Right lobe of liver (tissue), 6 donors: ENCODE data around the gene MROH9. TPM values are rescaled to one million over a fixed set of nuclear protein-coding genes. Genes with fewer than 3 reads are reported as not detected.

Experiments
- ATAC-seq, 4 donors: fragments of 200-7000 bp; cut with Tn5 transposase; one replicate each; pipeline ENCODE4 v1.9.1; 2020; ENCODE audit warnings: mild to moderate bottlenecking in 4 of 4, moderate library complexity in 4 of 4
- DNase-seq, 3 donors: peaks; one replicate each; pipeline ENCODE4 v3.0.0-alpha.2; 2020
- H3K27ac ChIP-seq, 3 donors: fragments of 200-600 bp; one replicate each; pipeline ENCODE4 v1.8.0; 2022
- H3K27me3 ChIP-seq, 2 donors: fragments of 200-600 bp; one replicate each; pipeline ENCODE4 v1.8.0; 2022
- H3K36me3 ChIP-seq, 4 donors: fragments of 200-600 bp; sonication (generic) in 1 of 4; one replicate each; pipeline versions ENCODE4 v1.5.1 to v1.8.0; 2017 to 2022; ENCODE audit warnings: control low read depth in 1 of 4
- H3K4me1 ChIP-seq, 4 donors: fragments of 200-600 bp; sonication (generic) in 1 of 4; one replicate each; pipeline versions ENCODE4 v1.5.1 to v1.8.0; 2017 to 2022; ENCODE audit warnings: control low read depth in 1 of 4
- H3K4me3 ChIP-seq, 3 donors: fragments of 200-600 bp; one replicate each; pipeline ENCODE4 v1.8.0; 2022
- H3K9me3 ChIP-seq, 4 donors: fragments of 200-600 bp; sonication (generic) in 1 of 4; one replicate each; pipeline versions ENCODE4 v1.5.1 to v1.8.0; 2017 to 2022; ENCODE audit warnings: control low read depth in 1 of 4
- POLR2A ChIP-seq: fragments of 450-650 bp; IDR thresholded peaks from one replicate; pipeline ENCODE4 v1.6.1; 2017; ENCODE audit warnings: antibody characterized with exemption, mild to moderate bottlenecking
- WGBS: methylation state at CpG from one replicate; pipeline ENCODE4 v1.1.6; 2018; ENCODE audit warnings: low coverage, low lambda C conversion rate; ENCODE audit not compliant: insufficient coverage; ENCODE audit errors: missing lambda C conversion rate; 5-methylcytosine and 5-hydroxymethylcytosine counted together
- intact Hi-C, 2 donors: fragments of 100-400 bp; cut with DNase I; formaldehyde crosslinking; loops; one replicate each; pipeline versions ENCODE4 v1.11.2 to v1.14.1; 2022
- total RNA-seq, 6 experiments: library from RNA; depleted of rRNA in 2 of 6; stranded (reverse); fragments of >200 nt in 2 of 6; fragmentation: NEBNext Ultra II Directional in 3 of 6; extraction: Animal tissue kit (Norgen Biotek cat#: 25700) in 3 of 6; gene quantifications; one replicate each; pipeline versions ENCODE4 v1.1.0 to v1.2.4, GENCODE V29; 2016 to 2023
- TF ChIP-seq, protein P1 (sequence below), 4 donors: fragments of 200-600 bp in 3 of 4; fragments of 450-650 bp in 1 of 4; IDR thresholded peaks; one replicate each; pipeline versions ENCODE4 v1.5.1 to v1.8.0; 2016 to 2022; ENCODE audit warnings: antibody characterized with exemption in 4 of 4, mild to moderate bottlenecking in 2 of 4
- donor health status: DM: no; HTN: yes; CAD: no.
- donor health status: DM: no; HTN: no; CAD: no.
- donor health status: DM: no; HTN: no; CAD: no.
- donor health status: DM: no; HTN: yes; CAD: no.
- donor health status: DM: no; HTN: yes; CAD: no.

MROH9 gene
- total RNA-seq, 6 experiments from 2014 or later, result not detected

- no peak overlapping the region for H3K4me3 ChIP-seq
- intact Hi-C loops, result no loop called here
- ATAC-seq, result no peak
These were observed 126.2 kb downstream of the MROH9 start for GRCh38 chr1:171061425-171062143.

DNA sequence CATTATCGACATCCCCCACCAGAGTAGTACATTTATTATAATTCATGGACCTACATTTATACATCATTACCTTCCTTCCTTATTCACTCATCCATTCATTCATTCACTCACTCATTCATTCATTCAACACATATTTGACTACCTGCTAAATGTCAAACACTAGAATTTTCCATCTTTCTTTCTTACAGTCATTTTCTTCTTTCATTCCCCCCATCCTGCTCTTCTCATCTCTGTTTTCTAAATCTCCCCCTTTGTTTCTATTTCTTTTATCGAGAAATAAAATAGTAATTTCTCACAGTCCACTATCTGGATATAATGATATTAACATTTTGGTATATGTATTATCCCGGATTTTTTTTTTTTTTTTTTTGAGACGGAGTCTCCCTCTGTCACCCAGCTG lies 127.6 kb downstream of the MROH9 start:
- Histone ChIP-seq H3K4me1 (no peaks in the 10 kb centered on the region), H3K36me3 (no peaks in the 10 kb centered on the region), H3K27me3 (no peaks in the 10 kb centered on the region), H3K9me3 (no peaks in the 10 kb centered on the region), H3K4me3 (no peak overlapping the region), H3K27ac (no peak overlapping the region)
- ATAC-seq, result no peak
- WGBS, result 86% methylated on average over 4 of the region's 4 CpGs
- TF ChIP-seq POLR2A, result no peak
- TF ChIP-seq, protein P1, sequence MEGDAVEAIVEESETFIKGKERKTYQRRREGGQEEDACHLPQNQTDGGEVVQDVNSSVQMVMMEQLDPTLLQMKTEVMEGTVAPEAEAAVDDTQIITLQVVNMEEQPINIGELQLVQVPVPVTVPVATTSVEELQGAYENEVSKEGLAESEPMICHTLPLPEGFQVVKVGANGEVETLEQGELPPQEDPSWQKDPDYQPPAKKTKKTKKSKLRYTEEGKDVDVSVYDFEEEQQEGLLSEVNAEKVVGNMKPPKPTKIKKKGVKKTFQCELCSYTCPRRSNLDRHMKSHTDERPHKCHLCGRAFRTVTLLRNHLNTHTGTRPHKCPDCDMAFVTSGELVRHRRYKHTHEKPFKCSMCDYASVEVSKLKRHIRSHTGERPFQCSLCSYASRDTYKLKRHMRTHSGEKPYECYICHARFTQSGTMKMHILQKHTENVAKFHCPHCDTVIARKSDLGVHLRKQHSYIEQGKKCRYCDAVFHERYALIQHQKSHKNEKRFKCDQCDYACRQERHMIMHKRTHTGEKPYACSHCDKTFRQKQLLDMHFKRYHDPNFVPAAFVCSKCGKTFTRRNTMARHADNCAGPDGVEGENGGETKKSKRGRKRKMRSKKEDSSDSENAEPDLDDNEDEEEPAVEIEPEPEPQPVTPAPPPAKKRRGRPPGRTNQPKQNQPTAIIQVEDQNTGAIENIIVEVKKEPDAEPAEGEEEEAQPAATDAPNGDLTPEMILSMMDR (IDR thresholded peaks at IDR 0.05), result no peak
- intact Hi-C loops, result no loop called here
- DNase-seq, result no peak

More at GRCh38 chr1:171061425-171062143, 126.2 kb downstream of the MROH9 start:
- WGBS, result 70% methylated on average over 2 of the region's 2 CpGs
- Histone ChIP-seq H3K27ac (no peak overlapping the region), H3K27me3 (no peaks in the 10 kb centered on the region), H3K36me3 (no peaks in the 10 kb centered on the region), H3K4me1 (no peaks in the 10 kb centered on the region), H3K9me3 (no peaks in the 10 kb centered on the region)
- TF ChIP-seq POLR2A, result no peak
- TF ChIP-seq, protein P1 (IDR thresholded peaks at IDR 0.05), result no peak
- DNase-seq, result no peak

DNA sequence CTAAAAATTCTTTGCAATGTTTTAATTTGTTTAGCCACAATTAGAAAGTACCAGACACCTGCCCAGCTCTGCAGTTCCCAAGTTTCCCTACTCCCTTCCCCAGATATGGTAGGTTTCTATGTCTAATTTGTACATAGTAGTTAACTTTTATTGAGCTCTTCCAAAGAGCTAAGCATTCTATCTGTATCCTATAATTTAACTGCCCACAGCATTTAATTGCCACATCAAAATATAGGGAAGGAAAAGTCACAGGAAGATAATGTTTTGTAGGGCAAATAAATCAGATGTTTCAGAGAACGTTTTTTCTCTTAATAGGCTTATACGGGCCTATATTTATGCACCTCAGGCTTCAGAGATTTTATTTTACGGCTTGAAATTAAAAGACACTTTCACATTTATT lies 139.7 kb downstream of the MROH9 start:
- H3K9me3 ChIP-seq, result no peaks in the 10 kb centered on the region
- intact Hi-C loops, result no loop called here
- ATAC-seq, result no peak
- DNase-seq, result no peak
- TF ChIP-seq POLR2A, result no peak
- TF ChIP-seq, protein P1 (IDR thresholded peaks at IDR 0.05), result no peak
- no peaks in the 10 kb centered on the region for H3K27me3 ChIP-seq
- no peak overlapping the region for H3K27ac ChIP-seq
- no peak overlapping the region for H3K4me3 ChIP-seq
- H3K36me3 ChIP-seq, result no peaks in the 10 kb centered on the region
- WGBS, result 72% methylated on average over 3 of the region's 3 CpGs
- H3K4me1 ChIP-seq, result no peaks in the 10 kb centered on the region

DNA sequence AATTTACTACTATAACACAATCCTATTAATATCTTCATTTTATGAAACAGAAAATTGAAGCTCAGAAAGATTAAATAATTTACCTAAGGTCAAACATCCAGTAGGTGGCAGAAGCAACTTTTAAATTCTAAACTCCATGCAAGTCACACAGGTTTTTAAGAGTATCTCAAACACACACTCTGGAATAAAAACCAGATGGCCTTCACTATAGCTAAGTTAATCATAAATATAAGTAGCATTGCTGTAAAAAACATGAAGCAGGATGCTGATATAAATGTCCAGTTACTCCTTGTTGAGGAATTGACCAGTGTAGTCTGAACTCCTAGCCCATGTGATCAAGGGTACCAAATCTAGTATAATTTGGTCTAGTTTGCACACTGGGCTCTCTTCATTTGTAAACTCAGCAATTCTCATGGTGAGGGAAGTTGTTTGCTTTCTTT lies 146.0 kb downstream of the MROH9 start:
- peaks cover 0 to 47% (median 13%) of the 10 kb centered on the region in 4 donors for H3K4me1 ChIP-seq
- H3K36me3 ChIP-seq, result no peaks in the 10 kb centered on the region
- DNase-seq (no peak), ATAC-seq (peak; percentile 50 to 62 (median 57))
- no peak overlapping the region for H3K4me3 ChIP-seq
- TF ChIP-seq, protein P1 (IDR thresholded peaks at IDR 0.05), result peak; percentile 47 to 62 (median 57)
- TF ChIP-seq POLR2A, result no peak
- intact Hi-C loops, result no loop called here
- H3K27me3 ChIP-seq, result no peaks in the 10 kb centered on the region
- H3K27ac ChIP-seq, result peak overlapping the region; percentile 3 to 79 (median 78)
- no peaks in the 10 kb centered on the region for H3K9me3 ChIP-seq
